Tibial nerve (tissue), 4 donors: ENCODE measurements around the gene CYTH1.

Experiments
- CTCF ChIP-seq, 5 experiments: fragments of 200-600 bp in 3 of 5; fragments of 450-650 bp in 2 of 5; sonication (generic) in 3 of 5; IDR thresholded peaks; one replicate each; pipeline ENCODE4 v1.5.1; 2016 to 2019; ENCODE audit warnings: antibody characterized with exemption in 5 of 5, mild to moderate bottlenecking in 3 of 5, moderate library complexity in 2 of 5
- EP300 ChIP-seq, 2 donors: sonication (generic); formaldehyde crosslinking; IDR thresholded peaks; one replicate each; pipeline ENCODE4 v1.6.1; 2017; ENCODE audit warnings: antibody characterized with exemption in 2 of 2, mild to moderate bottlenecking in 1 of 2
- POLR2A ChIP-seq, 2 donors: fragments of 450-650 bp; IDR thresholded peaks; one replicate each; pipeline ENCODE4 v1.6.1; 2017; ENCODE audit warnings: antibody characterized with exemption in 2 of 2, mild to moderate bottlenecking in 2 of 2, moderate library complexity in 2 of 2

GRCh38 chr17:78731904-78732303 is 50.2 kb downstream of the CYTH1 start:
- TF ChIP-seq EP300 (IDR thresholded peaks at IDR 0.05) (no peak), CTCF (IDR thresholded peaks at IDR 0.05) (no peak), POLR2A (IDR thresholded peaks at IDR 0.05) (no peak)
